GM18511 (cell line): ENCODE measurements around the gene ABL1.
"Not testable (repeated sequence)": the region's sequence is repeated elsewhere in the genome, so short reads cannot be mapped to it uniquely, and the experiment has no call there.

Experiments
- ATAC-seq: cut with Tn5 transposase; IDR thresholded peaks from one replicate; pipeline ENCODE4 v1.9.1; 2021; ENCODE audit warnings: mild to moderate bottlenecking, moderate library complexity; ENCODE audit not compliant: unreplicated experiment

ABL1 gene

GRCh38 chr9:130834371-130835336, at the start of gene ABL1:
ABL1 (plus strand) TSS chr9:130835254; CDS start chr9:130835447, 193 bp downstream.
- ATAC-seq: peak; percentile 84

- no peak for ATAC-seq
Observed at GRCh38 chr9:130785940-130786508, 49.0 kb upstream of the ABL1 start.

GRCh38 chr9:130786526-130786925, 48.5 kb upstream of the ABL1 start:
- ATAC-seq: no peak

GRCh38 chr9:130789747-130790672, 45.0 kb upstream of the ABL1 start:
- ATAC-seq: no peak

- no peak for ATAC-seq
Observed at GRCh38 chr9:130791303-130791894, 43.7 kb upstream of the ABL1 start.

- no peak for ATAC-seq
Observed at GRCh38 chr9:130793589-130793988, 41.5 kb upstream of the ABL1 start.

GRCh38 chr9:130794021-130794420, 41.0 kb upstream of the ABL1 start:
- not testable (repeated sequence) for ATAC-seq

GRCh38 chr9:130794423-130794822, 40.6 kb upstream of the ABL1 start:
- not testable (repeated sequence) for ATAC-seq

GRCh38 chr9:130794923-130795495, 40.0 kb upstream of the ABL1 start:
- no peak for ATAC-seq

- not testable (repeated sequence) for ATAC-seq
Observed at GRCh38 chr9:130803116-130803515, 31.9 kb upstream of the ABL1 start.

GRCh38 chr9:130805510-130806326, 29.3 kb upstream of the ABL1 start:
- ATAC-seq: peak; percentile 60

- ATAC-seq: no peak
Observed at GRCh38 chr9:130806327-130806716, 28.7 kb upstream of the ABL1 start.

- no peak for ATAC-seq
Observed at GRCh38 chr9:130810609-130811136, 24.4 kb upstream of the ABL1 start.

- ATAC-seq: no peak
Observed at GRCh38 chr9:130815242-130815808, 19.7 kb upstream of the ABL1 start.

GRCh38 chr9:130817914-130818313, 17.1 kb upstream of the ABL1 start:
- no peak for ATAC-seq

GRCh38 chr9:130820135-130820738, 14.8 kb upstream of the ABL1 start:
- no peak for ATAC-seq

GRCh38 chr9:130823435-130823834, 11.6 kb upstream of the ABL1 start:
- ATAC-seq: no peak

- ATAC-seq: no peak
Observed at GRCh38 chr9:130824079-130824478, 11.0 kb upstream of the ABL1 start.
